Upper lobe of left lung (tissue), 4 donors: ENCODE data around the gene KRTAP5-4.
"Not testable (repeated sequence)": the region's sequence is repeated elsewhere in the genome, so short reads cannot be mapped to it uniquely, and the experiment has no call there.

Experiments used
- POLR2A ChIP-seq, 4 donors: fragments of 450-650 bp; IDR thresholded peaks; one replicate each; pipeline ENCODE4 v1.5.1; 2016 to 2017; ENCODE audit warnings: antibody characterized with exemption in 4 of 4, mild to moderate bottlenecking in 2 of 4
- TF ChIP-seq, protein P1 (sequence below), 6 experiments: fragments of 450-650 bp in 4 of 6; fragments of 200-600 bp in 2 of 6; sonication (generic) in 2 of 6; IDR thresholded peaks; one replicate each; pipeline ENCODE4 v1.5.1; 2016 to 2019; ENCODE audit warnings: antibody characterized with exemption in 6 of 6

DNA sequence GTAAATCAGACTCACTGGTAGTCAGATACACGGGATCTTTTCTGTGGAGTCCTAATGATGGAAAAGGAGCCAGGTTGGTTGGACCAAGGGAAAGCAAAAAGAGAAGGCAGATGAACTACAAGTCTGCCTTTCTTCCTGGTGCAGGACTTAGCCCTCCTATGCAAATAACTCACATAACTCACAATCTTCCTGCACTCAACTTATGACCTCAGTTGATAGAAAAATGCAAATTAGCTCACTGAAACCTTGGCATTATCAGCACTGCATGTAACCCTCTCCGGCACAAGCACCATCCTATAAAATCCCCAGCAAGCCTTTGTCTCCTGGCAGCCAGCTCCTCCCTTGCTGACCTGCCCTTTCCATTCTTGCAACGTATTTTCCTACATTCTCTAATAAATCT lies 20.3 kb downstream of the KRTAP5-4 start:
- TF ChIP-seq, protein P1, sequence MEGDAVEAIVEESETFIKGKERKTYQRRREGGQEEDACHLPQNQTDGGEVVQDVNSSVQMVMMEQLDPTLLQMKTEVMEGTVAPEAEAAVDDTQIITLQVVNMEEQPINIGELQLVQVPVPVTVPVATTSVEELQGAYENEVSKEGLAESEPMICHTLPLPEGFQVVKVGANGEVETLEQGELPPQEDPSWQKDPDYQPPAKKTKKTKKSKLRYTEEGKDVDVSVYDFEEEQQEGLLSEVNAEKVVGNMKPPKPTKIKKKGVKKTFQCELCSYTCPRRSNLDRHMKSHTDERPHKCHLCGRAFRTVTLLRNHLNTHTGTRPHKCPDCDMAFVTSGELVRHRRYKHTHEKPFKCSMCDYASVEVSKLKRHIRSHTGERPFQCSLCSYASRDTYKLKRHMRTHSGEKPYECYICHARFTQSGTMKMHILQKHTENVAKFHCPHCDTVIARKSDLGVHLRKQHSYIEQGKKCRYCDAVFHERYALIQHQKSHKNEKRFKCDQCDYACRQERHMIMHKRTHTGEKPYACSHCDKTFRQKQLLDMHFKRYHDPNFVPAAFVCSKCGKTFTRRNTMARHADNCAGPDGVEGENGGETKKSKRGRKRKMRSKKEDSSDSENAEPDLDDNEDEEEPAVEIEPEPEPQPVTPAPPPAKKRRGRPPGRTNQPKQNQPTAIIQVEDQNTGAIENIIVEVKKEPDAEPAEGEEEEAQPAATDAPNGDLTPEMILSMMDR (IDR thresholded peaks at IDR 0.05), result not testable (repeated sequence)
- not testable (repeated sequence) for TF ChIP-seq POLR2A (IDR thresholded peaks at IDR 0.05)
